Inflammatory macrophage treated with lipopolysaccharide for 4 hours (primary cell): ENCODE results near the gene SRC.
A peak's percentile ranks its signal among the peaks of the same experiment; 100 is the strongest.
"Not testable (repeated sequence)": the region's sequence is repeated elsewhere in the genome, so short reads cannot be mapped to it uniquely, and the experiment has no call there.

Experiments used
- DNase-seq: peaks from one replicate; pipeline ENCODE4 v3.0.0-alpha.2; 2020

The SRC gene

DNA sequence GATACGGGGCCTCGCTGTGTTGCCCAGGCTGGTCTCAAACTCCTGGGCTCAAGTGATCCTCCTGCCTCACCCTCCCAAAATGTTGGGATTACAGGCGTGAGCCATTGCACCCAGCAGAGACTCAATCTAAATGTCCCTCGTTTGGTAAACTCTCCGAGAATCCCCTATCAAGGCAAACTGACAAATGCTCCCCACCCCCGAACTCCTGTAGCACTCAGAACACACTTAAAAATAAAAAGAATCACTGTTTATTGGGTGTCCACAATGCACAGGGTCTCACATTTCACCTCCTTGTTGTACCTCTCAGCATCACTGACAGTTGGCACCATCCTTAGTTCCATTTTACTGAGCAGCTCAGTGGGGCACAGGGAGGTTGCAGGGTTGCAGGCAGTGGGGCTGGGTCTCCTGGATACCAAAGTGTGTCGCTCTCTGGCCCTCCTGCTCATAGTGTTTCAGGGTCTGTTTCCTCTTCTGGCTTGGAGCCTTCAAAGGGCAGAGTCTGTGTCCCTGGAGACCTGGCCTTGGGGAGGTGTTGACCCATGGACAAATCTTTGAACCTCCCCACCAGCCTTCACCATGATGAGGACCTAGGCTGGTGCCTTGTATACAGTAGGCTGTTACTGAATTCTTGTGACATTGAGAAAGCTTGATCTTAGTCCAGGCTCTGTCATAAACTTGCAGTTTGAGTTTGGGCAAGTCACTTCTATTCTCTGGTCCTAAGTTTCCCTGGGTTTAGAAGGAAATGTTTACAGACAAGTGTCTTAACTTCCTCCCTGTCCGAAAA is 8.5 kb upstream of the SRC start:
- peak; percentile 58 for DNase-seq

DNA sequence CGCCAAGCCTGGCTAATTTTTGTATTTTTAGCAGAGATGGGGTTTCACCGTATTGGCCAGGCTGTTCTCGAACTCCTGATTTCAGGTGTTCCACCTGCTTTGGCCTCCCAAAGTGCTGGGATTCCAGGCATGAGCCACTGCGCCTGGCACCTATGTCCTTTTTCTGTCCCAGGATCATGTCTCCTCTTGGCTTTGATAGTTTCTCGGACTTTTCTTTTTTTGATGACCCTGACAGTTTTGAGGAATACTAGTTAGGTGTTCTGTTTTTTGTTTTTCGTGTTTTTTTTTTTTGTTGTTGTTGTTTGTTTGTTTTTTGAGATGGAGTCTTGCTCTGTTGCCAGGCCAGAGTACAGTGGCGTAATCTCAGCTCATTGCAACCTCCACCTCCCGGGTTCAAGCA is 7.6 kb upstream of the SRC start:
- not testable (repeated sequence) for DNase-seq

DNA sequence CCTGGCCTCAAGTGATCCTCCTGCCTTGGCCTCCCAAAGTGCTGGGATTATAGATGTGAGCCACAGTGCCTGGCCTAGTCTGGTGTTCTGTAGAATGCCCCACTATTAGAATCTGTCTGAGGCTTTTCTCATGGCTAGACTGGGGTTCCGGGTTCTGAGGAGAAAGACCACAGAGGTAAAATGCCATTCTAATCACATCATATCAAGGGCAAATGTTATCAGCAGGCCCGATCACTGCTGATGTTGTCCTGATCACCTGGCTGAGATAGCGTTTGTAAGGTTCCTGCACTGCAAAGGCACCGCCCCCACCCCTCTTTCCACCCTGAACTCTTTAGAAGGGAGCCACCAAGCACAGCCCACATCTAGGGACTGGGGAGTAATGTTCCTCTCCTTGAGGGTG is 6.7 kb upstream of the SRC start:
- DNase-seq, result no peak

DNA sequence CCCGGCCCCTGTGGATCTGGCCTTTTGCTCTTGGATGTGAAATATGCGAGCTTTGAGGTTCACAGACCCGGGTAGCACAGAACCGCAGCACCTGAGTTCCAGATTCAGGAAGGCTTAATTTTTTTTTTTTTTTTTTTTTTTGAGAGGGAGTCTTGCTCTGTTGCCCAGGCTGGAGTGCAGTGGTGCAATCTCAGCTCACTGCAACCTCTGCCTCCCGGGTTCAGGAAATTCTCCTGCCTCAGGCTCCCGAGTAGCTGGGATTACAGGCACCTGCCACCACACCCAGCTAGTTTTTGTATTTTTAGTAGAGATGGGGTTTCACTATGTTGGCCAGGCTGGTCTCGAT is 6.2 kb upstream of the SRC start:
- not testable (repeated sequence) for DNase-seq

DNA sequence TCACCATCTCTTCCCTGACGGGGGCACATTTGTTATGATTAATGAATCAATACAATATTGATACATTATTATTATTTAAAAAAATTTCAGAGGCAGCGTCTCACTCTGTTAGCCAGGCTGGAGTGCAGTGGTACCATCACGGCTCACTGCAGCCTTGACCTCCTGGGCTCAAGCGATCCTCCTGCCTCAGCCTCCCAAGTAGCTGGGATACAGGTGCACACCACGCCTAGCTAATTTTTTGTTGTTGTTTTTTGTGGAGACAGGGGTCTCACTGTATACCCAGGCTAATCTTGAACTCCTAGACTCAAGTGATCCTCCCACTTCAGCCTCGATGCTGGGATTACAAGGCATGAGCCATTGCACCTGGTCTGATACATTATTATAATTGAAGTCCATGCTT is 4.9 kb upstream of the SRC start:
- DNase-seq, result no peak

DNA sequence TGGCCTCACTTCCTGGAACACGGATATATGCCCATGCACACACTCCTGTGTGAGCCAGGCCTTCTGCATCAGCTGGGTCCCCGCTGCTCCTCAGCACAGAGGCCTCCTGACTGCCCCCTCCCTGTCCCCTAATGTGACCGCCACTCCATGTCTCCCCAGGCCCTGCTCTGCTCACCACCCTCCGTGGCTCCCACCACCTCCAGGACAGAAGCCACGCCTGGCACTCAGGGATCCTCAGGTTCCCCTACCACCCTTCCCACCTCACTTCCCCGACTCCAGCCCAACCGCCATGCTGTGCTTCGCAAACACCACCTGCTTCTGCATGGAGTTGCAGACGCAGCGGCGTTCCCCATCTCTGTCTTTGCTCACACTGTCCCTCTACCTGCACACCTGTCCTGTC is 4.3 kb upstream of the SRC start:
- DNase-seq, result no peak

DNA sequence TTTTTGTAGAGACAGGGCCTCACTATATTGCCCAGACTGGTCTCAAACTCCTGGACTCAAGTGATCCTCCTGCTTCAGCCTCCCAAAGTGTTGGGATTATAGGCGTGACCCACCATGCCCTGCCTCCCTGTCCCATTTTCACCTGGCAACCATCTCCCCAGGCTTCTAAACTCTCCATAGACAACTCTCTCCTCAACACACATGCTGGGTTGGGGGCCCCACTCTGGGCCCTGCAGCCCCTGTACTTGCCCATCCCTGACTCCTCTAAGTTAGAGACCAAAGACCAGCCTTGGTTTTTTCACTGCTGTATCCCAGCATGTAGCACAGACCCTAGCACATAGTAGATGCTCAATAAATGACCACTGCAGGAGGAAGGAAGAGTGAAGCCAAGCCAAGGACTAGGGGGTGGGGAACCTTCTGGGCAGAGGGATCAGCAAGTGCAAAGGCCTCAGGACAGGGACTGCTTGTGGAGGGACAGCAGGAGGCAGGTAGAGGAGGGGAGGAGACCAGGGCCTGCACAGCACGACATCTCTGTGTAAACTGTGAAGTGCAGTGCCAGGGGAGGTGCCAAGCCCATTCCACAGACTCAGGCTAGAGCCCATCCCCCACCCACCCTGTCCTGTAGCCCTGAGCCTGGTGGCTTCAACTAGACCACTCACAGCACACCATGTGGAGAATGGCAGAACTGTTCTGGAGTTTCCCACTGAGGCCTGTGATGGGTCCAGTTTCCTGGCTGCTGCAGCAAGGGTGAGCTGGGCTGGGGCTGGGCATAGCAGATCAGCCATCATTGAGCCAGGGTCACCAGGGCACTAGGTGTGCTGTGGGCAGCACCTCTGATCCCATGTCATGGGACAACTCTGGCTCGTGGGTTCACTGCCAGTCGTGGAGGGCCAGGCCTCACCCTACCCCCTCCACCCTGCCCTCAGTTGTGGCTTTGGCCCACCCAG is 3.4 kb upstream of the SRC start:
- DNase-seq, result peak; percentile 49

DNA sequence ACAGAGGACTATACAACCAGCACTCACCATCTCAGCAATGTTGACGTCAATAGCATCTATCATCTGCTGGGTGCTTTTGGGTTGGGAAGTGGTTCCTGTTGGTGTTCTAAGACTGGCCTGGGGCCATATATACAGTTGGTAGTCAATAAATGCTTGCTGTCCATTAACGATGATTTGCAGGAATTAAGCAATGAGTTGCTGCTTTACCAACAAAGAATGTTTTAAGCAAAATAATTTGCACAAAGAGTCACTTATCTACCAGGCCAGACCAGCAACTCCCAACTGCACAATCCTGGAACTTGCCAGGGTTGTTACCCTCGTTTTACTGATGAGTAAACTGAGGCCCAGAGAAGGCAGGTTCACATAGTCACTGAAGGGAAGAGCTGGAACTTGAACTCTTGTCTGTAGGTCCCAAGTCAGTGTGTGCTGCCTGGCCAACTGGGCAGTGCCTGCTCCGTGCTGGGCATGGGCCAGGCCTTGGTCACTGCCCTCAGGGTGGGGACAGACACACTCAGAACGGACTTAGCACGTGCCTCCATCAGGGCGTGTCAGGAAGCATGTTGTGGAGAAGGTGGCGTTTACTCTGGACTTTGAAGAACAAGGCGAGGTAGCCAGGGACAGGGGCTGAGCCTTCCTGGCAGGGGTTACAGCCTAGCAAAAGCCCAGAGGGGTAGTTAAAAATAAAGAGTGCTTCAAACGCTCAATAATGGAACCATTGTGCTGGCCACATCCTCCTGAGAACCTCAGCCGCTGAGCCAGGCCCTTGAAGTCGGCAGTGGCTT is 2.5 kb upstream of the SRC start:
- DNase-seq, result no peak

DNA sequence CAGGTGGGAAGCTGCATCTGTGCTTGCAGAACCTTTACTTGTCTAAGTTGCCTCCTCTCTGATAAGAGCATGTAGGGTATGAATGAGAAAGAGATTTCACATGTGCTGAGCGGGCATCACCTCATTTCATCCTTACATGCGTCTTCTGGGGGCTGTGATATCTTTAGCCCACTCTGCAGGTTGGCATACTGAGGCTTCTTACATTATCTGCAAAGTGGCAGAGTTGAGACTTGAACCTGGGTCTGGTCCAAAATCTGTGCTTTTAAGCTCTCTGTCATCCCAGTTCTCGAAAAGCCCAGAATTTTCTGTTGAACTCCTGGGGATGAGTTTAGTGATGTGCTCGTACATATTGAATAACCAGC is 2.0 kb upstream of the SRC start:
- no peak for DNase-seq

DNA sequence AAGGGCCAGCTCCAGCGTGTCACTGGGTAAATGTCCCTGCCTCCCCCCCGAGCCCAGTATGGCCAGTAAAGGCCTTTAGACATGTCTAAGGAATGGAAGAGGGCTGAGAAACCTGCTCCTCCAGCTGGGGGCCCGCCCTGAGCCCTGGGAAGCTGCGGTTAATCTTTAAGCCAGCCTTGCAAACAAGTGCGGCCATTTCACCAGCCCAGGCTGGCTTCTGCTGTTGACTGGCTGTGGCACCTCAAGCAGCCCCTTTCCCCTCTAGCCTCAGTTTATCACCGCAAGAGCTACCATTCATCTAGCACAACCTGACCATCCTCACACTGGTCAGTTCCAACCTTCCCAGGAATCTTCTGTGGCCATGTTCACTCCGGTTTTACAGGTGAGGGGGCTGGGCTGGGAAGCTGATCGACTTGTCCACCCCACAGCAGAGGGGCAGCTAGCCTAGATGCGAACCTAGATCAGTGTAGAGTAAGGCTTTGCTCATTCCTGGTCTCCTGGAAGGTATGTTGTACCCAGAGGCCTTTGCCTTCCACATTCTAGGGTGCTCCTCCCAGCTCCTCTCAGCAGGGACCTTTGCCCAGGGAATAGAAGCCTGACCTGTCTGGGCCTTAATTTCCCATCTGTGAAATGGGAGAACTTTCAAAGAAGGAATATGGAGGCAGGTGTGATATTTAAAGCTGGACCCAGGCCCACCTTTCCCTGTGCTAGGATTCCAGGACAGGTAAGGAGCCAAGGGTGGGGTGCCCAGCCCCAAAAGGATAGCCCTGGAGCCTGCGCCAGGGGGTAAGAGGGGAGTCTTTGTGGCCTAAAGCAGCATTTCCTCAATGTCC is 1.2 kb upstream of the SRC start:
- no peak for DNase-seq

DNA sequence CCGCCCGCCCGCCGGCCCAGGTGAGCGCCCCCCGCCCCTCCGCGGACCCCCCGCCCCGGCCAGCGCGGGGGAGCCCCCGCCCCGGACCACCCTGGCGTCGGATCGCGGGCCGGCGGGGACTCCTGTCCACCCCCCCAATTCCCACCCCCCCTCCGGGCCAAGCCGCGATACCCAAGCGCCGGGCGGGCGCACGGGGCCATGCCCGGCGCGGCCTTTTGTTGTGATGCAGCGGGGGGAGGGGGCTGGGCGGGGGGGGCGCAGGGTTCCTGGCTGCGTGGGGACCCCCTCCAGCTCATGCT is 245 bp downstream of the SRC start:
- no peak for DNase-seq

DNA sequence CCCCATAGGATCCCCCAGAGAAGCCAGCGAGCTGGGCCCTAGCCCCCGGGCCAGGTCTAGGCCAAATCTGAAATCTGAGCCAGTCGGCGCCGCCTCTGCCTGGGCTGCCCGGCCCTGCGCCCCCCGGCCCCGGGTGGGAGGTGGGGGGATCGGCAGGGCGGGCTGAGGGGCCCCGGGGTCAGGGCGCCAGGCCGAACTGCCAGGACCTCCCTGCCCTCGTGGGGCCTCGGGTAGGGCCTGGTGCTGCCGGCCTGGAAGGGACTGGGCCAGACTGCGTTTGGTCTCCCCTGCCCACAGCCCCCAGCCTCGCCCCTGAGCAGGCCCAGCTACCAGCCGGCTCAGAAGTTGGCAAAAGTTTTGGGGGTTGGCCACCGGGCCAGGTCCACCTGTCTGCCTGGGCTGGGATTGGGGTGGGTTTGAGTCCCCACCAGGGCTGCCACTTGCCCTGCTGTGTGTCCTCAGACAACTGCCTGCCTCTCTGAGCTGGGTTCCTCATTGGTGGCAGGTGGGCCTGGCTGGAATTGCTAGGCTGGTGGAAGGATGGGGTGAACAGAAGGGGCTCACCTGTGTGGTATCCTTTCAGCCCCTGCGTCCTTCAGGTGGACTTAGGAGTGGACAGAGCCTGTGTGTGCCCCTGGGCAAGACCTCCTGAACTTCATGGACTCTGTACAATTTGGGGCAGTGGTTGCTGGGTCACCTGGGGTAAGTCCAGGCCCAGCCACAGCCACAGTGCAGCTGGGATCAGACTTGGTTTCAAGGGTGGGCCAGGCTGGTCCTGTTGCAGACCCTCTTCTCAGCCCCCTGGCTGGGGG is 801 bp downstream of the SRC start:
- peak; percentile 25 for DNase-seq

DNA sequence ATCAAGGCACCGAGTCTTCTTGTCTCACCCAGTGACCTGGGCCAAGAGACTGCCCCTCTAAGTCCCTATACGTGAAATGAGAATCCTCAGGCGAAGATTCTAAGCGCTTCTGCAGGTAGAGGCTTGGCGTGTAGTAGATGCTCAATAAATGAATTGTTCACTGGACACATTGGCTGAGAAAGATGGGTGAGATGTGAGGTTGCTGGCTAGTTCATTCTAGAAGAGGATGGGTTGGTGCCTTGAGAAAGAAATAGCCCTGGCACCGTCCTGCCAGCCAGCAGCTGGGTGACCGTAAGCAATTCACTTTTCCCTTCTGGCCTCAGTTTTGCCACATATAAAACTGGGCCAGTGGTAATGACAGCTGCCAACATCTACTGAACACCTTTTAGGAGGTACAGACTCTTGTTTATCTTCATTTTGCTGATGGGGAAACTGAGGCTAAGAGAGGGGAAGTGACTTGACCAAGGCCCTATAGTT is 1.4 kb downstream of the SRC start:
- no peak for DNase-seq

DNA sequence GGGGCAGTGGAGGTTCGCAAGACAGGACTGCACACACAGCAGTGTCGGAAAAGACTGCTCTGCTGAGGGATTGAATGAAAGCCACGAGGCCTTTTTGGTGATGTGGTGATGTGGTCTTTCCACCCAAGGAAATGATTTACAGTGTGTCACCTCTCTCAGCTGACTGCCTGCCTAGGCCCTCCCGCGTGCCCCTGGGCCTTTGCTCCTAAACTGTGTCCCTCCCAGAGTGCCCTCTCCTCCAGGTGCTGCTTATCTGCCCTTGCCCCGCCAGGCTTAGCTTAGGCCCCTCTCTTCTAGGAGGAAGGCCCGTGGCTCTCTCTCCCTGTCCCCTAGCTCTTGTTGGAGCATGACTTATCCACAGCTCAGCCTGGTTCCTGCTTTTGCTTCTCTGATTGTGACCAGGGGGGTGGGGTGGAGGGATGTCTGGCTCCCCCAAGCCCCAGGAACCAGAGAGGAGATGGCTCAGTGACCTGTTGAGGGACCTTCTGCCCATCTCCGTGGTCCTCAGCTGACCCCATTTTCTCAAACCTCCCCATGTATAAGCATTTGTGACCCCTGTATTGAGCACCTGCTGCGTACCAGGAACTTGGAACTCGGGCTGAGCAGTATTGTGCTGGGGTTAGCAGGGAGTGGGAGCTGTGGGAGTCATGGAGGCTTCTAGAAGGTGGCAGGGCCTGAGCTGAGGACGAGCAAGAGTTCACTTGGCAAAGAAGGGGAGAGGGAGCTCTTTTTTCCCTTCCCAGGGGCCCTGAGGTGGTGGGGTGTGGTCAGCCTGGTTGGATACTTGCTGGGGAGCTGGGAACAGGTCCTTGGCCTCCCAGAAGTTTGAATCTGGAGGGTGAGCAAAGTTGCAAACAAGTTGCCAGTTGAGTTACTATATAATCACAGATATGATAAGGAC is 2.2 kb downstream of the SRC start:
- DNase-seq, result peak; percentile 59

DNA sequence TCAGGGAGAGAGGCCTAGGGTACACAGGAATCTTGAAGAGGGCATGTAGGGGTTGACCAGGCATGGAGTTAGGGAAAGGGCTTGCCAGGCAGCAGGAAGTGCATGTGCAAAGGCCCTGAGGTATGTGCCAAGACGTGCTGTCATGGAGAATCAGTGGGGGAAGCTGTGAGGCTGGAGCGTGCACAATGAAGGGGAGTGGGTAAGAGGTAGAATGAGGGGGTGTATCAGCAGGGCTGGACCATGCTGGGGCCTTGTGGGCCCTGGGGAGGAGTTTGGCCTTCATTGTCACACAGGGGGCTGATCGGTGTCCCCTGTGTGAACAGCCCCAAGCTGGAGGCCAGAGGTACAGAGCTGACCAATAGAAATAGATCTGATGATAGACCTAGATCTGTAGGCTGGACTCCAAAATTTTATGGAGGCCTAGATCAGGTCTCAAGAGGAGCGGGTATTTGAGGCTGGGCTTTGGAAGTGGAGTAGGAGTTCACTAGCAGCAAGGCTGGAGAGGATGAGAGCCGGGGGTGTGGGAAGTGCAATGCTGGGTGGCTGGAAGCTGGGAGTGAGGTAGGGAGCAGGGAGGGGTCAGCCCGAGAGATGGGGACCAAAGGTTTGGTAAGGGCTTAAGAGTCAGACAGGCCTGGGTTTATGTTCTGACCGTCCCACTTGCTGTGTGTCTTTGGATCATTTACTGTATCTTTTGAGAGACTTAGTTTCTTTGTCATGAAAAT is 3.0 kb downstream of the SRC start:
- peak; percentile 67 for DNase-seq

DNA sequence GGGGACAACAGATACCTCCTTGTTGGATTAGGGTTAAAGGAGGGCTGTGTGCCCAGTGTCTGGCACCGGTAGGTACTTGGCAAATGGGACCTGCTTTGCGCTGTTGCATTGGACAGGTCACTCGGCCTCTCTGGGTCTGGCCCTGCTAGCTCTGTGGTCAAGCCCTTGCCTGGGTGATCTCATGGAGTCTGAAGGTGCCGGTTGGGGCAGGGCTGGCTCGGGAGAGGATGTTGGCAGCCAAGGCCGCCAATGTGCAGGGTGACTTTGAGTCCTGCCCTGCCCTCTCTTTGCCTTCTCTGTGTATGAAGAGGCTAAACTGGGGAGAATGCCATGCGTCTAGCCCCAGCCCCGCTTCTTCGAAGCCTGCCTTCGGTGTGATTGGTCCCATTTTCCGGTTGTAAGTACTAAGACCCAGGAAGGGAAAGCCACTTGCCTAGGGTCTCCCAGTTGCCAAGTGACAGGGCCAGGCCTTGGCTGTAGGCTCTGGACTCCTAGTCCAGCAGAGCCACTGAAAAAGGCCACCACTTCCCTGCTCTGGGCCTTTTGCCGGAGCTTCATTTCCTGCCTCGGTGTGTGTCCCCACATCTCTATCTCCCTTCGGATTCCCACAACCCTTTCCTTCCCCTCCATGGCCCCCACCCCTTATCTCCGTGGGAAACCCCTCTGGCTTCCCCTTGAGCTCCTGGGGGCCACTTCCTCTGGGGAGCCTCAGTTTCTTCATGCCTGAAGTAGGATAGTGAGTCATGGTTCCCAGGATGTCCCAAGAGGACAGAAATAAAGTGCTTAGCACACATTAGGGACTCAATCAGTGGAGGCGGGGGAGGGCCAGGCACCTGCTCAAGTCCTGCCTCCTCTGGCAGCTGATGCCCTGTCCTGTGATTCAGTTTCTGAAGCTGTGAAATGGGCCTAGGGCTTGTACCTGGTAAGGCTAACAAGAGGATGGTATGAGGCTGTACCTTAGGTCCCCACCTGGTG is 3.9 kb downstream of the SRC start:
- DNase-seq, result peak; percentile 99

DNA sequence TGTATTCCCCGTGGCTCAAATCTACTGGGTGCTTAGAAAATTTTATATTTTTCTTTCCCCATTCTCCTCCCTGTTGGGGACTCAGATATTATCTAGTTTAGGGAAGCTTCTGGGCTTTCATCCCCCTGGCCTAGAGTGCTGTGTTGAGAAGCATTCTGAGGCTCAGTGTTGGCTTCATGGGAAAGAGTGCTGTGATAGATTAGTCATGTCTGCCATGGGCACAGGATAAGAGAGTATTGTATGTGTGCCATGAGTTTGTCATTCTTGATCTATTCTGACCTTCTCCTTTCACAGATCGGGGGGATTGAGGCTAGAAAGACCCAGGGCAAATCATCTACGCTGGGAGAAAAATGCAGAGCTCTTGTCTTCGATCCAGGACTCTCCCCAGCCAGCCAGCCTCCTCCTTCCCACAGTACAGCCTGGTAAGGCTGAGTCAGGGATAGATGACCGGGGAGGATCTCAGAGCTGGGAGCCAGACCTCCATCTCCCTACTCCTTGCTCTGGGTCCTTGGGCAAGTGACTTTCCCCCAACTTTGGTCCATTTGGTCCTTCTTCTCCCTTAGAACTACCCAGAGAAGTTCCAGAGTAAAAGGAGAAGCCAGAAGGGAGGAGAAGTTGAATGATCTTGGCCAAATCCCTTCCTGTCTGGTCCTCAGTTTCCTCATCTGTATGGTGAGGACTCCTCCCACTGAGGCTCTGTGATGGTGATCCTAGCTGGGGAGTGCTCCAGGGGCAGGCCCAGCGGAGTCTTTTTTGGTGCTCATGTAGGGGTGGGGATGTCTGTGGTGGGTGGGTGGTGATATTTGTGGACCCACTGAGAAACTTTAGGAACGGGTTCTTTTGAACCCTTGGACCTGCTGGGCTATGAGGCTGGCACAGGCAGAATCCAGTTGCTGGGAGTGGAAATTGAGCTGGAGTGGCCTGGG is 5.0 kb downstream of the SRC start:
- DNase-seq, result peak; percentile 38
